Measurements from ENCODE around the gene ATG16L2.
"Not testable (repeated sequence)": the region's sequence is repeated elsewhere in the genome, so short reads cannot be mapped to it uniquely, and the experiment has no call there.

Gene ATG16L2

GRCh38 chr11:72805216-72805615, 9.0 kb upstream of the ATG16L2 start:
- Histone ChIP-seq H3K79me1 (ENCODE audit: low read length) (no peaks in the 10 kb centered on the region), H2BK12ac (ENCODE audit: low read length) (no peak overlapping the region), H2AK5ac (ENCODE audit: low read length) (no peak overlapping the region), H3K4me3 (ENCODE audit: low read depth, low read length) (no peak overlapping the region), H4K12ac (ENCODE audit: low read depth, low read length) (no peak overlapping the region), H2AFZ (ENCODE audit: insufficient read depth, low read length, poor library complexity) (no peak overlapping the region), H3K36me3 (ENCODE audit: control insufficient read depth in 1 of 2, insufficient read depth in 2 of 2, low read length in 2 of 2) (no peaks in the 10 kb centered on the region), H3K23ac (ENCODE audit: low read length) (no peak overlapping the region), H3K9ac (ENCODE audit: low read length) (no peak overlapping the region), H3K4ac (ENCODE audit: low read depth, low read length) (no peak overlapping the region), H3K79me2 (ENCODE audit: control insufficient read depth, insufficient read depth, low read length, poor library complexity) (no peaks in the 10 kb centered on the region), H4K91ac (ENCODE audit: low read depth, low read length) (no peak overlapping the region), H3K14ac (ENCODE audit: low read length) (no peak overlapping the region), H3K27ac (ENCODE audit: low read depth, low read length) (no peak overlapping the region), H3K27me3 (ENCODE audit: insufficient read depth, low read length) (no peaks in the 10 kb centered on the region), H3K4me2 (ENCODE audit: low read length) (no peak overlapping the region), H3K18ac (ENCODE audit: low read length) (no peak overlapping the region), H3K4me1 (ENCODE audit: control insufficient read depth in 1 of 2, insufficient read depth in 2 of 2, low read length in 2 of 2) (no peaks in the 10 kb centered on the region), H4K8ac (ENCODE audit: low read depth, low read length) (no peak overlapping the region), H2BK5ac (ENCODE audit: low read depth, low read length, poor library complexity) (no peak overlapping the region), H3K9me3 (ENCODE audit: insufficient read depth, low read depth, low read length) (no peaks in the 10 kb centered on the region), H2BK120ac (ENCODE audit: insufficient read depth, low read length, poor library complexity) (no peak overlapping the region)
- WGBS (ENCODE audit: extremely low coverage, insufficient coverage, insufficient read length): no CpG with 5 or more reads among the region's 6 CpGs
- no peak for DNase-seq

GRCh38 chr11:72806378-72806777, 7.8 kb upstream of the ATG16L2 start:
- H3K4me3 ChIP-seq (ENCODE audit: low read depth, low read length); DNase-seq; H3K9me3 ChIP-seq (ENCODE audit: insufficient read depth, low read depth, low read length); H3K27ac ChIP-seq (ENCODE audit: low read depth, low read length); H2BK5ac ChIP-seq (ENCODE audit: low read depth, low read length, poor library complexity); H3K36me3 ChIP-seq (ENCODE audit: control insufficient read depth in 1 of 2, insufficient read depth in 2 of 2, low read length in 2 of 2); H3K79me1 ChIP-seq (ENCODE audit: low read length); H3K4ac ChIP-seq (ENCODE audit: low read depth, low read length); H4K12ac ChIP-seq (ENCODE audit: low read depth, low read length); H3K14ac ChIP-seq (ENCODE audit: low read length); H3K4me2 ChIP-seq (ENCODE audit: low read length); H2BK12ac ChIP-seq (ENCODE audit: low read length); H4K91ac ChIP-seq (ENCODE audit: low read depth, low read length); H3K27me3 ChIP-seq (ENCODE audit: insufficient read depth, low read length); H3K4me1 ChIP-seq (ENCODE audit: control insufficient read depth in 1 of 2, insufficient read depth in 2 of 2, low read length in 2 of 2); H2BK120ac ChIP-seq (ENCODE audit: insufficient read depth, low read length, poor library complexity); H3K23ac ChIP-seq (ENCODE audit: low read length); H3K9ac ChIP-seq (ENCODE audit: low read length); H2AK5ac ChIP-seq (ENCODE audit: low read length); H4K8ac ChIP-seq (ENCODE audit: low read depth, low read length); H3K79me2 ChIP-seq (ENCODE audit: control insufficient read depth, insufficient read depth, low read length, poor library complexity); H2AFZ ChIP-seq (ENCODE audit: insufficient read depth, low read length, poor library complexity); H3K18ac ChIP-seq (ENCODE audit: low read length): not testable (repeated sequence)
- whole genome bisulfite sequencing (ENCODE audit: extremely low coverage, insufficient coverage, insufficient read length): no CpG with 5 or more reads among the region's 1 CpG

- Histone ChIP-seq H3K36me3 (ENCODE audit: control insufficient read depth in 1 of 2, insufficient read depth in 2 of 2, low read length in 2 of 2) (no peaks in the 10 kb centered on the region), H3K27me3 (ENCODE audit: insufficient read depth, low read length) (no peaks in the 10 kb centered on the region), H4K8ac (ENCODE audit: low read depth, low read length) (no peak overlapping the region), H2BK5ac (ENCODE audit: low read depth, low read length, poor library complexity) (no peak overlapping the region), H3K18ac (ENCODE audit: low read length) (no peak overlapping the region), H3K4ac (ENCODE audit: low read depth, low read length) (no peak overlapping the region), H4K12ac (ENCODE audit: low read depth, low read length) (no peak overlapping the region), H4K91ac (ENCODE audit: low read depth, low read length) (no peak overlapping the region), H3K9ac (ENCODE audit: low read length) (no peak overlapping the region), H2BK12ac (ENCODE audit: low read length) (no peak overlapping the region), H3K14ac (ENCODE audit: low read length) (no peak overlapping the region), H3K4me2 (ENCODE audit: low read length) (no peak overlapping the region), H2AFZ (ENCODE audit: insufficient read depth, low read length, poor library complexity) (no peak overlapping the region), H3K79me1 (ENCODE audit: low read length) (no peaks in the 10 kb centered on the region), H2BK120ac (ENCODE audit: insufficient read depth, low read length, poor library complexity) (no peak overlapping the region), H3K4me3 (ENCODE audit: low read depth, low read length) (no peak overlapping the region), H3K23ac (ENCODE audit: low read length) (no peak overlapping the region), H2AK5ac (ENCODE audit: low read length) (no peak overlapping the region), H3K4me1 (ENCODE audit: control insufficient read depth in 1 of 2, insufficient read depth in 2 of 2, low read length in 2 of 2) (no peaks in the 10 kb centered on the region), H3K79me2 (ENCODE audit: control insufficient read depth, insufficient read depth, low read length, poor library complexity) (no peaks in the 10 kb centered on the region), H3K9me3 (ENCODE audit: insufficient read depth, low read depth, low read length) (no peaks in the 10 kb centered on the region), H3K27ac (ENCODE audit: low read depth, low read length) (no peak overlapping the region)
- no CpG with 5 or more reads among the region's 5 CpGs for WGBS (ENCODE audit: extremely low coverage, insufficient coverage, insufficient read length)
- DNase-seq: no peak
Observed at GRCh38 chr11:72807021-72807693, 7.1 kb upstream of the ATG16L2 start.

DNA sequence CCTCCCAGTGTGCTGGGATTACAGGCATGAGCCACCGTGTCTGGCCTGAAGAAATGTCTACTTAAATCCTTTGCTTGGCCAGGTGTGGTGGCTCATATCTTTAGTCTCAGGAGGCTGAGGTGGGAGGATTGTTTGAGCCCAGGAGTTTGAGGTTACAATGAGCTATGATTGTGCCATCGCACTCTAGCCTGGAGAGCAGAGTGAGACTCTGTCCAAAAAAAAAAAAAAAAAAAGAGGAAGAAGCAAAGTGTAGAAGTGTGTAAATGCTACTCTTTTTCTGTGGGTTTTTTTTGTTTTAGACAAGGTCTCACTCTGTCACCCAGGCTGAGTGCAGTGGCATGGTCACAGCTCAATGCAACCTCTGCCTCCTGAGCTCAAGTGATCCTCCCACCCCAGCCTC, 6.4 kb upstream of the ATG16L2 start:
- DNase-seq: no peak
- H4K12ac ChIP-seq (ENCODE audit: low read depth, low read length): no peak overlapping the region
- no peak overlapping the region for H2BK120ac ChIP-seq (ENCODE audit: insufficient read depth, low read length, poor library complexity)
- H3K14ac ChIP-seq (ENCODE audit: low read length): no peak overlapping the region
- no peaks in the 10 kb centered on the region for H3K79me2 ChIP-seq (ENCODE audit: control insufficient read depth, insufficient read depth, low read length, poor library complexity)
- H4K91ac ChIP-seq (ENCODE audit: low read depth, low read length): no peak overlapping the region
- WGBS (ENCODE audit: extremely low coverage, insufficient coverage, insufficient read length): no CpG with 5 or more reads among the region's 2 CpGs
- H3K18ac ChIP-seq (ENCODE audit: low read length): no peak overlapping the region
- no peaks in the 10 kb centered on the region for H3K79me1 ChIP-seq (ENCODE audit: low read length)
- no peak overlapping the region for H3K27ac ChIP-seq (ENCODE audit: low read depth, low read length)
- H3K4ac ChIP-seq (ENCODE audit: low read depth, low read length): no peak overlapping the region
- H2BK12ac ChIP-seq (ENCODE audit: low read length): no peak overlapping the region
- H3K4me2 ChIP-seq (ENCODE audit: low read length): no peak overlapping the region
- no peaks in the 10 kb centered on the region for H3K27me3 ChIP-seq (ENCODE audit: insufficient read depth, low read length)
- no peaks in the 10 kb centered on the region for H3K9me3 ChIP-seq (ENCODE audit: insufficient read depth, low read depth, low read length)
- no peak overlapping the region for H2AFZ ChIP-seq (ENCODE audit: insufficient read depth, low read length, poor library complexity)
- H3K23ac ChIP-seq (ENCODE audit: low read length): no peak overlapping the region
- H2BK5ac ChIP-seq (ENCODE audit: low read depth, low read length, poor library complexity): no peak overlapping the region
- H4K8ac ChIP-seq (ENCODE audit: low read depth, low read length): no peak overlapping the region
- no peak overlapping the region for H3K4me3 ChIP-seq (ENCODE audit: low read depth, low read length)
- H3K9ac ChIP-seq (ENCODE audit: low read length): no peak overlapping the region
- no peaks in the 10 kb centered on the region for H3K36me3 ChIP-seq (ENCODE audit: control insufficient read depth in 1 of 2, insufficient read depth in 2 of 2, low read length in 2 of 2)
- H3K4me1 ChIP-seq (ENCODE audit: control insufficient read depth in 1 of 2, insufficient read depth in 2 of 2, low read length in 2 of 2): no peaks in the 10 kb centered on the region
- no peak overlapping the region for H2AK5ac ChIP-seq (ENCODE audit: low read length)

Data from trophoblast cell (in vitro differentiated cells and primary cell).